ENCODE data around the gene SPTBN2. TPM values are rescaled to one million over a fixed set of nuclear protein-coding genes. Genes with fewer than 3 reads are reported as not detected.

Gene SPTBN2
- total RNA-seq, 1 donor from 2014 or later, result 3.0 TPM

- no peaks in the 10 kb centered on the region for H3K9me3 Mint-ChIP-seq
- H3K4me3 Mint-ChIP-seq, result no peak overlapping the region
- ATAC-seq (ENCODE audit: low read depth) (no peak), DNase-seq (no peak)
- H3K4me1 Mint-ChIP-seq, result peaks cover 5% of the 10 kb centered on the region
- no peaks in the 10 kb centered on the region for H3K27me3 Mint-ChIP-seq
- H3K27ac Mint-ChIP-seq, result no peak overlapping the region
- POLR2A ChIA-PET, result no interaction called here
- no peaks in the 10 kb centered on the region for H3K36me3 Mint-ChIP-seq (ENCODE audit: low read depth)
- TF ChIP-seq CTCF (IDR thresholded peaks at IDR 0.05), result no peak
- CTCF ChIA-PET, result no interaction called here
- intact Hi-C loops (cut with micrococcal nuclease), result no loop called here
These were observed 31.0 kb downstream of the SPTBN2 start for GRCh38 chr11:66697988-66698387.

GRCh38 chr11:66696146-66696545 lies 32.9 kb downstream of the SPTBN2 start:
- H3K36me3 Mint-ChIP-seq (ENCODE audit: low read depth), result no peaks in the 10 kb centered on the region
- ChIA-PET POLR2A (interaction anchor here (2.2 kb wide), 1 partner anchor 138 kb away, joined by 4 read pairs; no protein-coding TSS in a partner anchor), CTCF (interaction anchor here (0.7 to 5.7 kb wide), 13 partner anchors 18 to 187 kb away, joined by 3 to 61 read pairs (median 3); partner anchors contain the start of gene RBM4B)
- ATAC-seq (ENCODE audit: low read depth) (no peak), DNase-seq (no peak)
- TF ChIP-seq CTCF (IDR thresholded peaks at IDR 0.05), result no peak
- no peak overlapping the region for H3K27ac Mint-ChIP-seq
- peaks cover 5% of the 10 kb centered on the region for H3K4me1 Mint-ChIP-seq
- H3K4me3 Mint-ChIP-seq, result no peak overlapping the region
- intact Hi-C loops (cut with micrococcal nuclease), result no loop called here
- H3K27me3 Mint-ChIP-seq, result no peaks in the 10 kb centered on the region
- no peaks in the 10 kb centered on the region for H3K9me3 Mint-ChIP-seq

GRCh38 chr11:66694732-66695207 lies 34.2 kb downstream of the SPTBN2 start:
- ChIA-PET CTCF (interaction anchor here (1.1 to 5.7 kb wide), 7 partner anchors 17 to 189 kb away, joined by 3 to 61 read pairs (median 4); partner anchors contain the start of gene RBM4B), POLR2A (interaction anchor here (0.5 to 2.2 kb wide), 4 partner anchors 17 to 189 kb away, joined by 3 to 5 read pairs (median 4); partner anchors contain the start of gene RBM4B)
- Mint-ChIP-seq H3K36me3 (ENCODE audit: low read depth) (no peaks in the 10 kb centered on the region), H3K4me1 (peaks cover 5% of the 10 kb centered on the region), H3K4me3 (no peak overlapping the region), H3K9me3 (no peaks in the 10 kb centered on the region), H3K27me3 (no peaks in the 10 kb centered on the region), H3K27ac (no peak overlapping the region)
- DNase-seq (peak; percentile 70), ATAC-seq (ENCODE audit: low read depth) (peak; percentile 93)
- intact Hi-C loops (cut with micrococcal nuclease), result loop anchor here (1.0 kb wide), 3 partner anchors 140 to 189 kb away; no protein-coding TSS in a partner anchor
- peak; percentile 79 for TF ChIP-seq CTCF (IDR thresholded peaks at IDR 0.05)

DNA sequence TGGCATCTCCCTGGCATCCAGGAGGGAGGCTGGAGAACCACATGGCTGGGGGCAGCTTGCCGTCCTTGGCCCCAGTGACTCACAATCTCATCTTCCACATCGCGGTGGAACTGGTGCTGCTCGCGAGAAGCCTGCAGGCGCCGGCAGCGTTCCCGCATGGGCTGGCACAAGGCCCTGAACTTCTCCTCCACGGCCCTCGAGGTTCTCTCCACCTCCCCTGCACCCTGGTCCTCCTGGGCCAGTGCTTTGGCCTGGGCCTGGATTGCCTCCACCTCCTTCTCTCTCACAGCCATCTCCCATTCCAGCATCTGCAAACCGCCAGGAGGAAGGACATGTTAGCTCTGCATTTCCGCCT lies 35.0 kb downstream of the SPTBN2 start:
- DNase-seq (no peak), ATAC-seq (ENCODE audit: low read depth) (no peak)
- Mint-ChIP-seq H3K4me3 (no peak overlapping the region), H3K27me3 (no peaks in the 10 kb centered on the region), H3K4me1 (peaks cover 5% of the 10 kb centered on the region), H3K9me3 (no peaks in the 10 kb centered on the region), H3K36me3 (ENCODE audit: low read depth) (no peaks in the 10 kb centered on the region), H3K27ac (no peak overlapping the region)
- POLR2A ChIA-PET, result interaction anchor here (0.6 kb wide), 1 partner anchor 189 kb away, joined by 3 read pairs; no protein-coding TSS in a partner anchor
- no peak for TF ChIP-seq CTCF (IDR thresholded peaks at IDR 0.05)
- CTCF ChIA-PET, result interaction anchor here (0.7 to 5.7 kb wide), 3 partner anchors 53 to 190 kb away, joined by 3 to 61 read pairs (median 5); no protein-coding TSS in a partner anchor
- intact Hi-C loops (cut with micrococcal nuclease), result loop anchor here (1.0 kb wide), 3 partner anchors 140 to 189 kb away; no protein-coding TSS in a partner anchor

DNA sequence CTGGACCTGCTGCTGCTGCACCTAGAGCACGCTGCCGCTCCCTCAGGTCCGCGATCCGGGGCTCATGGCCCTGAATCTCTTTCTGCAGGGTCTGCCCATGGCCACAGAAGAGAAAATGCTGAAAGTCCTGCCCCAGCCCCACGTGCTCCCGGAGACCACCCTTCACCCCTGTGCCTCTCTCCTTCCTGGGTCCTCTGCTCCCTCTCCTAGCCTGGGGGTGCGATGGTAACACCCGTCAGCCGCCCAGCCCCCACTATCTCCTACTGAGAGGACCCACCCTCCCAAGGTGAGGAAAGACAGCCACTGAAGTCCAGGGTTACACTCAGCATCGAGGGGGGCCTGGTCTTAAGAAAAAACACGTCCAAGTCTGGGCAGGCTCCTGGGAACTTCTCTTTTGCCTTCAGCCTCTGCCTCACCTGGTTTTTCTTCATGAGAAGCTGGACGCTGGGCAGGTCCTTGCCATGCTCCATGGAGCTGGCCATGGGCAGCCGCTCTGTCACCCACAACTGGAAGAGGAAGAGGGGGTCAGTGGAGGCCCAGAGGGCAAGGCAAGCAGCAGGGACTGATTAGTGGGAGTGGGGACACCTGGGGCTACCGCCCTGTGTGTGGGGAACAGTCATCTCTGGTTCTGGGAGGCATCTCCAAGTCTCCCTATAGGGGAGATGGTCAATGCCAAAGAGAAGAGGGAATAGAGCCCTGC lies 35.5 kb downstream of the SPTBN2 start:
- POLR2A ChIA-PET, result interaction anchor here (0.5 to 1.3 kb wide), 3 partner anchors 82 to 149 kb away, joined by 3 read pairs; no protein-coding TSS in a partner anchor
- no peaks in the 10 kb centered on the region for H3K9me3 Mint-ChIP-seq
- no peak overlapping the region for H3K27ac Mint-ChIP-seq
- no peaks in the 10 kb centered on the region for H3K36me3 Mint-ChIP-seq (ENCODE audit: low read depth)
- DNase-seq, result no peak
- CTCF ChIA-PET, result interaction anchor here (0.7 to 5.7 kb wide), 4 partner anchors 12 to 190 kb away, joined by 3 to 61 read pairs (median 4); no protein-coding TSS in a partner anchor
- no peak for TF ChIP-seq CTCF (IDR thresholded peaks at IDR 0.05)
- no peak for ATAC-seq (ENCODE audit: low read depth)
- H3K4me1 Mint-ChIP-seq, result peaks cover 5% of the 10 kb centered on the region
- no peak overlapping the region for H3K4me3 Mint-ChIP-seq
- intact Hi-C loops (cut with micrococcal nuclease), result loop anchor here (1.0 kb wide), 3 partner anchors 141 to 190 kb away; no protein-coding TSS in a partner anchor
- H3K27me3 Mint-ChIP-seq, result no peaks in the 10 kb centered on the region
